ENCODE measurements around the gene TSC22D1.

TSC22D1 gene

GRCh38 chr13:44382635-44383145, 193.4 kb downstream of the TSC22D1 start:
- DNase-seq (ENCODE audit: low read depth) = peak; percentile 66

Measured in CMK (cell line).